NCI-H2227 (cell line): ENCODE measurements around the gene SGK2.
"Not testable (repeated sequence)": the region's sequence is repeated elsewhere in the genome, so short reads cannot be mapped to it uniquely, and the experiment has no call there.

Source experiments
- DNase-seq: peaks from one replicate; lab custom pipeline; 2025; ENCODE audit not compliant: unreplicated experiment; lab: John Stamatoyannopoulos, UW

The SGK2 gene

GRCh38 chr20:43563429-43563828 is 4.6 kb downstream of the SGK2 start:
- no peak for DNase-seq

DNA sequence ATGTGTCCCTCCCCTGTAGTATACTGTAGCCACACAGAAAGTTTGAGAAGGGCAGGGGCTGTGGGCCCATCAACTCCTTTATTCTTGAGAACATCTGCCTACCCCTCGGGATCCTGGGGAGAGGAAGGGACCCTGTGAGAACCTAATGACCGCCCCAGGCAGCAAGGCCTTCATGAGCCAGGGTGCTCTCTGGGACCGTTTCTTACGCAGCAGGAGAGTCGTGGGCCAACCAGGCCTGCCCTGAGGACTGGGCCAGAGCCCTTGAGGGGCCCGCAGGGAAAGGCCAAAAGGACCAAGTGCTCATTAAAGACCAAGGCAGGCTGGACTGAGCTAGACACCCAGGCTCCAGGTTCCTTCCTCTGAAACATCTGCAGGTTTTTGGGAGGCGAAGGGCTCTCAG is 5.2 kb downstream of the SGK2 start:
- no peak for DNase-seq

- no peak for DNase-seq
These were observed 5.6 kb downstream of the SGK2 start for GRCh38 chr20:43564455-43564854.

DNA sequence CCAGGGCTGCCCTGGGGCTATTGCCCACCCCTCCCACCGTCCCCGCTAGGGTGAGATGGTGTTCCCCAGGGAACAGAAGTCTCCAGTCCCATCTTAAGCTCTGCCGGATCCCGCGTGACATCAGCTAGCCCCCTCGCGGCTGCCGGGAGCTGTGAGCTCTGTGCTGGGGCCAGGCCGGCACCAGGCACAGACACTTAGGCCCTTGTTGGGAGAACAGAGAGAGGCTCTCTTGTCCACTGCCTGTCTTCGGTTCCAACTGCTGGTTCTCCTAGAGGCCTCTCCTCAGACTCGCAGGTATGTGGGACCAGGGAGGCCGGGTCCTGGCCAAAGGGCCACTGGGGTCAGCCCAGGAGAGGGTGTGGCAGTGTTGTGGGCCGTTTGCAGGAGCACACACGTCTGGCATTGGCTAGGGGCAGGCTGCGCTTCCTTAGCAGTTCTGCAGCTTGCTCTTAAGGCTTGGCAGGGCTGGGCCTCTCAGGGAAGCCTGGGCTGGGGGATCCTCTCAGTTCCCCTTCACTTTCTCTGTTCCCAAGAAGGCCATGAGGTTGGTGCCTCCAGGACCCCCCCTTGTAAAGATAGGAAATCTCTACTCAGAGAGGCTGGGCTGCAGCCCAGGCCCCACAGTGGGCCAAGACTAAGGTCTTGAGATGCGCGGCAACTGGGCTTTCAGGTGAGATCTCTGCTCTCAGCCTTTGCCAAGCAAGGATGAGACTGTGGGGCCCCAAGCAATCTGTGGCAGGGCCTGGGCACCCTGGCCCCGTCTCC is 6.3 kb downstream of the SGK2 start:
- DNase-seq: no peak

- DNase-seq: no peak
These were observed 6.9 kb downstream of the SGK2 start for GRCh38 chr20:43565758-43566104.

GRCh38 chr20:43567477-43567876 is 8.7 kb downstream of the SGK2 start:
- no peak for DNase-seq

DNA sequence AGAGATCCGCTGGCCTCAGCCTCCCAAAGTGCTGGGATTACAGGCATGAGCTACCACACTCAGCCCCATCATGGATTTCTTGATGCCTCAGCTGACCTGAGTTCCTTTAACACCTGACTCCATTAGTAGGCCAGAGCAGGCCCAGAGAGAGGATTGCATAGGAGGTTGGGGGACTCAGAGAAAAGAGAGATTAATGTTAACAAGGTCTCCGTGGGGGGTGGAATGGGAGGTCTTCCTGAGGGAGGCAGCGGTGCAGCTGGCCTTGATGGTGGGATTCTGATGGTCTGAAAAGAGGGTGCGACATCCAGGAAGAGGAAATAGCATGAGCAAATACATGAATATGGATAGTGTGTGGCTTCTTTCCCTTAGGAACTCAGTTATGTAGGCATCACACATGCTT is 9.9 kb downstream of the SGK2 start:
- no peak for DNase-seq

- no peak for DNase-seq
These were observed 10.5 kb downstream of the SGK2 start for GRCh38 chr20:43569282-43569681.

GRCh38 chr20:43570496-43570895 is 11.7 kb downstream of the SGK2 start:
- no peak for DNase-seq

DNA sequence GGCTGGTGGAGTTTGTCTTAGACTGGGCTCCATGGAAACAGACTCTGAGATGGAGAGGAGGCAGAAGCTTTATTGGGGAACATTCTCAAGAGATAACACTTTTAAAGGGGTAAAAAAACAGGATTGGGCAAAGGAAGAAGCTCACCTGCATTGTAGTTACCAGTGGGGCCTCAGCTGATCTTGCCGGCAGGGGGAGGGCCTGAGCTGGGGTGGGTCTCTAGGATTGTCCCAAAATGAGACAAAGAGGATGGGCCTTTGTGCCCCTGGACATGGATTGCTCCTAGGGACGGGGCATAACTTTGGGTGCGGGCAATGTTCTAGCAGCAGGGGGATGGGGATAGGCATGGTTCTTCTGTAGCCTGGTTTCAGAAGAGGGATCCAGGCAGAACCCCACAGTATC is 12.5 kb downstream of the SGK2 start:
- DNase-seq: no peak

GRCh38 chr20:43571771-43572170 is 12.9 kb downstream of the SGK2 start:
- no peak for DNase-seq

- no peak for DNase-seq
These were observed 14.1 kb downstream of the SGK2 start for GRCh38 chr20:43572891-43573290.

GRCh38 chr20:43576108-43576507 is 17.3 kb downstream of the SGK2 start:
- no peak for DNase-seq

DNA sequence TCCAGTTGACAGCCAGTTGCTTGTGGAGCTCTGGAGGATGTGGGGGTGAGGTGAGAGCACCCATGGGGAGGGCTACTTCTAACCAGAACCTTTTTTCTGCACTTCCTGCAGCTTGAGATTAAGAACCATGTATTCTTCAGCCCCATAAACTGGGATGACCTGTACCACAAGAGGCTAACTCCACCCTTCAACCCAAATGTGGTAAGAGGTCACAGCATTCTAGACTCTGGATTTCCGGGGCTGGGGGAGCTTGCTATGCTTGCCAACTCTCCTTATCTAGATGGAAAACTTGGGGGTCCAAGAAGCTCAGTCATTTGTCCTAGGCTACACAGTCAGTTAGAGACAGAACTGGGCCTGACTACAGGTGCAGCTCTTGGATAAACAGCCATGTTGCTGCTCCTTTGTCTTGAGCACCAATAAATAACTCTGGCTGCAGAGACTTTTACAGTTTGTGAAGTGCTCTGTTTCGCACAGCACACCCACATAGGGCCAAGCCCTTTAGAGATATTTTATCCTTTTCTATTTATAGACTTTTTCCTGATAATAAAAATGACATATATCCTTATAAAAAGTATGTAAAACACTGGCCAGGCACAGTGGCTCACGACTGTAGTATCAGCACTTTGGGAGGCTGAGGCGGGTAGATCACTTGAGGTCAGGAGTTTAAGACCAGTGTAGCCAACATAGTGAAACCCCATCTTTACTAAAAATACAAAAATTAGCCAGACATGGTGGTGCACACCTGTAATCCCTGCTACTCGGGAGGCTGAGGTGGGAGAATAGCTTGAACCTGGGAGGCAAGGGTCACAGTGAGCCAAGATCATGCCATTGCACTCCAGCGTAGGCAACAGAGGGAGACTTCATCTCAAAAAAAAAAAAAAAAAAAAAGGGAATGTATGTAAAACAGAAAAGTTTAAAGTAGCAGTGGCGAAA is 21.3 kb downstream of the SGK2 start:
- DNase-seq: no peak

GRCh38 chr20:43583133-43583864 is 24.5 kb downstream of the SGK2 start:
- no peak for DNase-seq

DNA sequence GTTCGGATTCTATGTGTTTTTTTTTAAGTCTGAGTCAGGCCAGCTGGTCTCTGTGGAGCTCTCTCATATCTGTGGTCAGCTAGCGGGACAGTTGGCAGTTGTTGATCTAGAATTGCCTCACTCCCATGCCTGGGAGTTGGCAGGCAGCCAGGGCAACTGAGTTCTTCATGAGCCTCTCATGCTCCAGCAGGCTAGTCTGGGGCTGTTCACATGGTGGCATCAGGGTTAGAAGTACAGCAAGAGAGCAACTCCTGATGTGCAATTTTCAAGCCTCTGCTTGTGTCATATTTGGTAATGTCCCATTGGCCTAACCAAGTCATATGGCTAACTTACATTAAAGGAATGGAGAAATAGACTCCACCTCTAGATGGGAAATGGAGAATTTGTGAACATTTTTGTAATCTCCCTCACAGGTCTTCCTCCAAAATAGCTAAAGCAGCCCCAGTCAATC is 25.2 kb downstream of the SGK2 start:
- DNase-seq: no peak

GRCh38 chr20:43584448-43585136 is 25.8 kb downstream of the SGK2 start:
- DNase-seq: no peak

- DNase-seq: no peak
These were observed 27.8 kb downstream of the SGK2 start for GRCh38 chr20:43586641-43587040.

GRCh38 chr20:43588526-43588925 is 29.7 kb downstream of the SGK2 start:
- DNase-seq: not testable (repeated sequence)

DNA sequence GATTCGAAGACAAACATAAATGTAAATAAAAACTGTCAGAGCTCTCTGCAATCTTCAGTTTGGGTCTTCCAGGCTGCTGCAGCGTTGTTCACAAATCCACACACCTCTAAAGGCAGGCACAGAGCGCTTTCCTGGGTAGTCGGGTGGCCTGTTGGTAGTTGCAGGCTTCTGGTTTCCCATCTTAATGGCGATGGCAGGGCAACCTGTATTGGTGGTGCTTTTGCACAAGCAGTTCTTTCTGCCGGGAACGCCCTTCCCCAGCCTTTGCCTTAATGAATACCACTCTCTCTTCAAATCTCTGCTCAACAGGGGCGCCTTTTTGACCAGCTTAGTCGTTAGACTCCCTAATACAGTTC is 31.2 kb downstream of the SGK2 start:
- peak; percentile 75 for DNase-seq
